HG02885 (cell line): ENCODE measurements around the gene EIF1AD.
"Not testable (repeated sequence)": the region's sequence is repeated elsewhere in the genome, so short reads cannot be mapped to it uniquely, and the experiment has no call there.

Experiments
- ATAC-seq: cut with Tn5 transposase; IDR thresholded peaks from one replicate; pipeline ENCODE4 v1.9.1; 2021; ENCODE audit warnings: mild to moderate bottlenecking; ENCODE audit not compliant: unreplicated experiment, poor library complexity

The EIF1AD gene

DNA sequence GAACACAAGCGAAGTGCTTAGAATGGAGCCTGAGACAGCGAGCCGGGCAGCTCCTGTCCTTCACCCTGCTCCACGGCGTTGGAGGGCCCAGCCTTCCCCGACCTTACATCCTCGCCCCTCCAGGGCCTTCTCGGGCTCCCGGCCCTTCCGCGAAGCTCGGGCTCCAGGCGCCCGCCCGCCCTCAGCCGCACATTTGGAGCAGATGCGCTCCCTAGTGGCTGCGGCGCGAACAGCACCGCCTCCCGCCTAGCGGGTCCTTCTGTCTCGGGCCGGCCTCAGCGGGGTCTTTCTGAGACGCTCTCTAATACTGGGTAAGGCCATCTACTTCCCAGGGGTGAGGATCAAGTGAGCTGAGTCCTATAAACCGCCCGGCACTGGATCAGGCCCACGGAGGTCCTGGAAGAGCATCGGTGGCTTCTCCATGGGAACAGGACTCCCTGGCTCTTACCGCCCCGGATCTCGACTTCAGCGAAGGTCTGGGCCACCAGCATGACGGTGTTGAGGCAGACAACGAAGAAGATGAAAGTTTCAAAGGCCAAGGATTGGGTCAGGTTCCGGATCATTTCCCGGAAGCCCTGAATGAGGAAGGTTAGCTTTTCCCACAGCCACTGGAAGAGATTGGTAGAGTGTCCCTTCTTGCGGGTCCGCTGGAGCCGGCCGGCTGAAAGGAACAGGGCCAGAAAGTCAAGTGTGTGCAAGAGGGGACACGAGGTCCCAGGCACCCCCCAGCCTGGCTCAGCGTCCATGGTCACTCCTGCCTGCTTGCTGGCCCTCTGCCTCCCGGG, 20.6 kb upstream of the EIF1AD start:
- peak; percentile 46 for ATAC-seq

GRCh38 chr11:66020618-66021357, 18.8 kb upstream of the EIF1AD start:
- ATAC-seq: no peak

GRCh38 chr11:66020212-66020611, 18.3 kb upstream of the EIF1AD start:
- ATAC-seq: no peak

- ATAC-seq: no peak
Measured at GRCh38 chr11:66017321-66017720, 15.4 kb upstream of the EIF1AD start.

DNA sequence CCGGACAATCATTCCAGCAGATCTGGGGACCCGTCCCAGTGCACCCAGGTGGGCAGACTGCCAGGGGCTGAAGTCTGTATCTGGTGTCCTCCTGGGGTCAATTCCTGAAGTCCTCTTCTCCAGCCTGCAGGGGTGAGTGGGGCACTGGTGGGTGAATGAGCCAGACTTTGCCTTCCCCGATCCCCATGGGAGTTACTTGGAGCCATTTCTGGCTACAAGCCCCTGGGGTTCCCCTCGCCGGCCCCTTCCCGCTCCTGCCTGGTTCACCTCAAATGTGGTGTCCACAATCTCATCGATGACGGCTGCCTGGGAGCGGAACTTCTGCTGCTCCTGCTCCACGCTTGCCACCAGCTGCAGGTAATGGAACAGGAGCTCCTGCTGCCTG, 14.8 kb upstream of the EIF1AD start:
- no peak for ATAC-seq

DNA sequence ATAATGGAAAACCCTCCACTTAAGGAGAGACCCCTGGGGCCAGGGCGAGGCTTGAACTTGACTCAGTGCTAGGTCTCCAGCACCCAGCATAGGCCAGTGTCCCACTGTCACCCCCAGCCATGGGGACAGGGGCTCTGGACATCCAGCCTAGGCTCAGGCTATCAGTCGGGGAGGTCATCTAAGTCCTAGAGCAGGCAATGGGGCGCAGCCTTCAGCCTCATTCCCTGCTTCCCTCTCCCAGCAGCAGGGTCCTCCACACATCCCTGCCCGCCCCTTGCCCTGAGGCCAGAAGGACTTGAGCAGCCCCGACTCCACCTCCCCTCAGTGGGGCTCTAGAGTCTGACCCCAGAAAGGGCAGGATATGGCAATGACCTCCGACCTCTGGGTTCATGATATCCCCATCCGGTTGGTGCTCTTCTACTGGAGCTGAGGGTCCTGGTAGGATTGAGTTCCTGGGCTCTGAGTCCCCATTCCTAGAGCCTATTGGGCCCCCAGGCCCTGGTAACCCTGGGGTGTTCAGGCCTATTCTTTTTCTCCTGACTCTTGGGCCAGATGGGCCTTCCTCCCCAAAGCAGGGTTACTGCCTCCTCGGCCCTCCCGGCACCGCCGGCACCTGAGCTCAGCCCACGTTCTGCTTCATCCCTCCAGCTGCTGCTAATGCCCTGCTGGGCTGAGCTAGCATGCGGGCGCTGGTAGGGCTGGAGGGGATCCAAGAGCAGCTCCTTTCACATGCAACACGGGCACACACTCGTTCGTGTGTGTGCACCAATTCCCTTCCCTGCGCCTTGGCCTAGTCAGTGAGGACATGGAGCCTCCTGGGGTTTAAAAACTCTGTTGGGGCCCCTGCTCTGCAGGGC, 14.2 kb upstream of the EIF1AD start:
- ATAC-seq: no peak

DNA sequence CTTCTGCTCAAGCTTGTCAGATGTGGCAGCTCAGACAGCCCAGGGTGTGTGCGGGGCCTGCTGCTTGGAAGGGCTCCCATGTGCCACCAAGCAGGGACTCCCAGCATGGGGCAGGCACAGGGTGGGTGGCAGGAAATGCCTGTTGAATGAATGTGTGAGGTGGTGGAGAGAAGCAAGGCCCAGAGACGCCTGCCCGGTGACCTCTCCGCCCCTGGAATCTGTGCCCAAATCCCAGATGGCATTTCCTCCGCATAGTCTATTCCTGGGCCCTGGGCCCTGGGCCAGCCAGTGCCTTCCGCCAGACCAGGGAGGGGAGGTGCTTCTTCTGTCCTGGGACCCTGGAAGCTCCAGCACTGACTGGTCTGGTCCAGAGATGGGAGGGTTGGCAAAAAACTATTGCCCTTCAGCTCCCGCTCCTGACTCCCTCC, 13.5 kb upstream of the EIF1AD start:
- ATAC-seq: no peak

- ATAC-seq: no peak
Measured at GRCh38 chr11:66014804-66015453, 13.0 kb upstream of the EIF1AD start.

GRCh38 chr11:66013762-66014100, 11.8 kb upstream of the EIF1AD start:
- ATAC-seq: no peak

DNA sequence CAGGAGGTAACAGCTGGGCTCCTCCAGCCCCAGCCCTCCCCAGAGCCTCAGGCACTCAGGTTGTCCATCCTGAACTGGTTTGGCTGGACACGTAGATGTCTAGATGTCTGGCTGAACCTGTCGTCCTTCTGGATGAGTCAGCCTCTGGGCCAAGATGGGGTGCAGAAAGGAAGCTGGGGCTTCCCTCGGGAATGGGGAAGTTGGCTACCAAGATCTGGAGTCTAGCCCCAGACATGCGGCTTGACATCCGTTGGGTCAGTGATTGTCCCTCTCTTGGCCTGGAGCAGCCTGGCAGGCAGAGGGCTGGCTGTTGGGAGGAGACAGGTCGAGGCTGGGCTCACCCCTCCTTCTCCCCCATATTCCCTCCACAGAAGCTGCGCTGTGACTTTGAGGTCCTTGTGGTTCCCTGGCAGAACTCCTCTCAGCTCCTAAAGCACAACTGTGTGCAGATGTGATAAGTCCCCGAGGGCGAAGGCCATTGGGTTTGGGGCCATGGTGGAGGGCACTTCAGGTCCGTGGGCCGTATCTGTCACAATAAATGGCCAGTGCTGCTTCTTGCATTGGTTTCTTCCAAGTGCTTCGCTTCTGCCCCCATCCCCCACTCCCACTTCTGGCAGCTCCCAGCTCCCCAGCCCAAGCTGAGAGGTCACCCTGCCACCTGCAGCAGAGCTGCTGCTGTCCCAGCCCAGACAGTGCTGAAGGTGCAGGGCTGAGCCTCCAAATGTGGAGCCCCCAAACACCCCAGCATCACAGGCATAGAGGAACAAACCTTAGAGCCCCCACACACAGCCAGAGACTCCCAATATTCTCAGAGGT, 11.2 kb upstream of the EIF1AD start:
- no peak for ATAC-seq

GRCh38 chr11:66012371-66012945, 10.5 kb upstream of the EIF1AD start:
- no peak for ATAC-seq

- no peak for ATAC-seq
Measured at GRCh38 chr11:66011785-66012303, 9.9 kb upstream of the EIF1AD start, which contains the start of gene CST6. TSS of gene CST6 (plus strand) at chr11:66012008. CDS start at chr11:66012045, 37 bp downstream.

- ATAC-seq: no peak
Measured at GRCh38 chr11:66011239-66011784, 9.4 kb upstream of the EIF1AD start.

DNA sequence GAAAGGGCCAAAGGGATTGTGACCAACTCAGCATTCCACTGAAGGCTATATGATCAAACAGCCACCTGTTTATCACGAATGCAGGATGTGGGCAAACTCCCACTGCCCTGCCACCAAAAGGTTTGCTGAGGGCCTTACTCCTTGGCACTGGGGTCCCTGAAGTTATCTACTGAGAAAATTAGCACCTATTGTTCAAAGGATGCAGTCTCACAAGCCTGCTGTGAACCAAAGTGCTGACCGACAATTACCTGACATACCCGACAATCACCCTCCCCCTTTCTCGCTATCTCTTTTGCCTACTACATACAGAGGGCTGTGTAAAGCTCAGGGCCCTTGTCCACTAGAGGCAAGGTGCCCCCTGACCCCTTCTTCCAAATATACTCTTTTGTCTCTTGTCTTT, 8.1 kb upstream of the EIF1AD start:
- not testable (repeated sequence) for ATAC-seq

DNA sequence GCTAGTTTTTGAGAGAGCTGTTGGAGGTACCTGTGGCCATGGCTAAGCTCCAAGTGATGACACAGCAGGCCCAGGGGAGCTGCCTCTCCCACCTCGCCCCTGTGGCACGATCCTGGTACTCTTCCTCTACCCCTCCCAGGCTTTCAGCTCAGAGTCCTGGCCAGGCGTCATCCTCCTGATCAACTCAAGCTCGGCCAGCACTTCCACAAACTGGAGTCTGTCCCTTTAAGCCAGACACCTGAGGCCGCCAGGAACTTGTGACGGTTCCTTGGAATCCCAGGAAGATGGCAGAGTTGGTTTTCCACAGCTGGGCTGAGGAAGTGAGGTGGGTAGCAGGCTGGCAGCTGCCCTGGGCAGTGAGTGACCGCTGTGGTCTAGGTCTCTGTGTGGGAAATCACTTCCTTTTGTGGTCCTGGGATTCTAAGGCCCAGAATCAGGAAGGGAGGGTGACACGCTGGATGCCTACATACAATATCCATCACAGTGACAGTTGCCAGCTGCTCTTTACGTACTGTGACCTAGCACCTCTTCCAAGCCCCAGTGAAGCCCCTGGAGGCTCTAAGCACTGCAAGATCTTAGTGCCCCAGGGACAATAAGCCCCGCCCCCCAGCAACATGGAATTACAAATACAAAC, 6.6 kb upstream of the EIF1AD start:
- ATAC-seq: no peak

DNA sequence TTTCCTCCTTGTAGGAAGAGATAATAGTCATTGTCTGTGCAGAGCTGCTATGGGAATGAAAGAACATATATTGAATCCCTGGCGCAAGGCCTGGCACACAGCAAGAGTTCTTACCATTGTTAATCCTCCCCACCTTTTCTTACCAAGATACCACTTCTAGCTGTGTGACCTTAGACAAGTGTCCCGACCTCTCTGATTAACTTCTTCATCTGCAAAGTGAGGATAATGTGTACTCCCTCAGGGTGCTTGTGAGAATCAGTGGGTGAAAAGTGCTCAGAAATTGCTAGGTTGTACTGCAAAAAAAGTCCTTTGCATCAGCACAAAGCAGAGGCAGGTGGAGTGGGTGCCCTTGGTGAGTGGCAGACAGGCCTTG, 6.1 kb upstream of the EIF1AD start:
- ATAC-seq: no peak

- ATAC-seq: no peak
Measured at GRCh38 chr11:66007201-66007634, 5.3 kb upstream of the EIF1AD start.

- no peak for ATAC-seq
Measured at GRCh38 chr11:66006891-66007176, 4.9 kb upstream of the EIF1AD start.
